Epithelial cell of proximal tubule (primary cell): Measurements from ENCODE around the gene HAUS7. TPM values are rescaled to one million over a fixed set of nuclear protein-coding genes. Genes with fewer than 3 reads are reported as not detected.

ENCODE experiments used
- DNase-seq: peaks from one replicate; pipeline ENCODE4 v3.0.0-alpha.2; 2011; ENCODE audit warnings: low read depth
- H3K4me3 ChIP-seq: 2 replicates; pipeline ENCODE4 v1.5.1; 2011; ENCODE audit warnings: low read depth, mild to moderate bottlenecking, low read length
- CTCF ChIP-seq: conservative IDR thresholded peaks from 2 replicates; pipeline ENCODE4 v1.5.1; 2012; ENCODE audit warnings: low read depth, mild to moderate bottlenecking, low read length
- total RNA-seq: library from RNA; depleted of rRNA; stranded (reverse); fragments of >200 nt; gene quantifications from 2 replicates; pipeline ENCODE4 v1.2.3, GENCODE V29; 2015

Gene HAUS7
- total RNA-seq, 1 donor from 2014 or later = 24.3 TPM

DNA sequence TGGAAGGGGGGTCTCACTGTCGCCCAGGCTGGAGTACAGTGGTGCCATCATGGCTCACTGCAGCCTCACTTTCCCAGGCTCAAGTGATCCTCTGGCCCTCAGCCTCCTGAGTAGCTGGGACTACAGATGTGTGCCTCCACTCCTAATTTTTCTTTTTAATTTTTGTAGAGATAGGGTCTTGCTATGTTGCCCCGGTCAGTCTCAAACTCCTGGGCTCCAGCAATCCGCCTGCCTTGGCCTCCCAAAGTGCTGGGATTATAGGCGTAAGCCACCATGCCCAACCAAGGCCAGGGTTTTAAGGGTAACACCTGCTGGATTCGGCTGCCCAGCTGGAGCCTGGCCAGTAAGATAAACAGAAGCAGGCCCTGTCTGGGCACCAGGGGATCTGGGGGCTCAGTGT is 27.9 kb downstream of the HAUS7 start:
- no peak for TF ChIP-seq CTCF
- DNase-seq = no peak
- no peak overlapping the region for H3K4me3 ChIP-seq

DNA sequence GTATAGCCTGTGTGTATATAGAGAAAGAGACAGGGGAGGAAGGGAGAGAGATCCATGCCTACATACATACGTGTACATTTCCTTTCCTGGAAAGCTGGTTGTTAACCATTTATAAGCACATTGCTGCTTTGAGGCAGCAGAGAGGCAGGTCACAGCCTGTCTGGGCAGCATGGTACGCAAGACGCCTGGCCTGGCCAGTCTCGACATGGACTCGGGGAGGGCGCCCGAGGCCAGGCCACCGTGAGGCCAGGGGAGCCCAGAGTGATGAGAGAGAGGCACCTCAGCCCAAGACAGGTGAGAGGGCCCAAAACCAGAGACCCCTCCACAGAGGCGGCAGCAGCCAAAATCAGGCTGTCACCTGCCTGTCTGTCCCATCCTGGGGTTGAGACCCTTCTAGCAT is 28.4 kb downstream of the HAUS7 start:
- H3K4me3 ChIP-seq = no peak overlapping the region
- no peak for TF ChIP-seq CTCF
- DNase-seq = no peak

DNA sequence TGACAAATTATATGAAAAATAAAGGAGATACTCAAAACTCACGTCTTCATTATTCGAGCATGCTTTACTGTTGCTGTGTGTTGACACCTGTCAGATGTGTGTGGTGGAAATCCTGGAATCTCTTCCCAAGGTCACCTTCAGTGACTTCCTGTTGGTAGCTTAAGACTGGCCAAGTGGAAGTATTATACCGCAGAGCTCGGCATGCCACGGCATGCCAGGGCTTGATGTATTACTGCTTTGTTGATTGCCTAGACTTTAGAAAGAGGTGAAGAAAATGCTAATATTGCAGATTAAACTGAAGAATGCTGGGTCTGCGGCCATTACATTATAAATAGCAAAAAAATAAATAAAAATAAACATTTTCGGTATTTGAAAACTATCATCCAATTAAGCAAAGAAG is 29.1 kb downstream of the HAUS7 start:
- no peak for DNase-seq
- no peak overlapping the region for H3K4me3 ChIP-seq
- no peak for TF ChIP-seq CTCF

- no peak overlapping the region for H3K4me3 ChIP-seq
- TF ChIP-seq CTCF = no peak
- DNase-seq = no peak
Observed at GRCh38 chrX:153440556-153441135, 29.7 kb downstream of the HAUS7 start.

- no peak for TF ChIP-seq CTCF
- no peak for DNase-seq
- H3K4me3 ChIP-seq = no peak overlapping the region
Observed at GRCh38 chrX:153439977-153440376, 30.4 kb downstream of the HAUS7 start.

DNA sequence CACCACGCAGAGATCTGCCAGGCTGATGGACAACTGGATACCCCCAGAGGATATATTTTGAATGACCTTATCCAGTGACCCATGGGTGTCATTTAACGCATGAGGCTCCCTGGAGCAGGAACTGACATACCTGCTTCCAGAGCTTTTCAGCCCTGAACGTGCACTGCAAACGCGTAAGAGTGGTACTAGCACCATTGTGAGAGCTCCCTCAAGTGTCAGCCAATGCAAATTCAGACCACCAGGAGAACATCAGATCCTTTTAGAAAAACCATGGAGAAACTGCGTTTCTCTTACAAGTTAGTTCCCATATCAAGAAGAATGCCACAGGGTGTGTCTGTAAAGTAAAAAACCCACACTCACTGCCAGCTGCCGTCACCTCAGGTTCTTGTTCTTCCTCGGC is 31.8 kb downstream of the HAUS7 start:
- peak; percentile 56 for TF ChIP-seq CTCF
- no peak overlapping the region for H3K4me3 ChIP-seq
- DNase-seq = no peak

GRCh38 chrX:153435845-153436244 is 34.5 kb downstream of the HAUS7 start:
- no peak overlapping the region for H3K4me3 ChIP-seq
- TF ChIP-seq CTCF = no peak
- no peak for DNase-seq
